Ishikawa (cell line): ENCODE measurements around the gene GAGE12E.
"Not testable (repeated sequence)": the region's sequence is repeated elsewhere in the genome, so short reads cannot be mapped to it uniquely, and the experiment has no call there.

Source experiments
- CREB1 ChIP-seq: IDR thresholded peaks from 2 replicates; pipeline ENCODE4 v1.6.1; 2012; ENCODE audit warnings: low read depth
- EGR1 ChIP-seq: IDR thresholded peaks from 2 replicates; pipeline ENCODE4 v1.6.1; 2012
- EP300 ChIP-seq: IDR thresholded peaks from 2 replicates; pipeline ENCODE4 v1.6.1; 2012; ENCODE audit warnings: borderline replicate concordance
- MAX ChIP-seq: IDR thresholded peaks from 2 replicates; pipeline ENCODE4 v1.6.1; 2012
- TAF1 ChIP-seq: IDR thresholded peaks from 2 replicates; pipeline ENCODE4 v1.6.1; 2012; ENCODE audit warnings: low read depth, mild to moderate bottlenecking
- YY1 ChIP-seq: IDR thresholded peaks from 2 replicates; pipeline ENCODE4 v1.6.1; 2012; ENCODE audit warnings: low read depth
- ZBTB7A ChIP-seq: IDR thresholded peaks from 2 replicates; pipeline ENCODE4 v1.6.1; 2012; ENCODE audit warnings: low read depth
- TF ChIP-seq, protein P1 (sequence below): IDR thresholded peaks from 2 replicates; pipeline ENCODE4 v1.6.1; 2012; ENCODE audit warnings: low read depth, mild to moderate bottlenecking
- TF ChIP-seq, protein P2 (sequence below): IDR thresholded peaks from 2 replicates; pipeline ENCODE4 v1.6.1; 2012

- not testable (repeated sequence) for TF ChIP-seq EGR1, MAX, CREB1, ZBTB7A, EP300, YY1, TAF1
- TF ChIP-seq, protein P1, sequence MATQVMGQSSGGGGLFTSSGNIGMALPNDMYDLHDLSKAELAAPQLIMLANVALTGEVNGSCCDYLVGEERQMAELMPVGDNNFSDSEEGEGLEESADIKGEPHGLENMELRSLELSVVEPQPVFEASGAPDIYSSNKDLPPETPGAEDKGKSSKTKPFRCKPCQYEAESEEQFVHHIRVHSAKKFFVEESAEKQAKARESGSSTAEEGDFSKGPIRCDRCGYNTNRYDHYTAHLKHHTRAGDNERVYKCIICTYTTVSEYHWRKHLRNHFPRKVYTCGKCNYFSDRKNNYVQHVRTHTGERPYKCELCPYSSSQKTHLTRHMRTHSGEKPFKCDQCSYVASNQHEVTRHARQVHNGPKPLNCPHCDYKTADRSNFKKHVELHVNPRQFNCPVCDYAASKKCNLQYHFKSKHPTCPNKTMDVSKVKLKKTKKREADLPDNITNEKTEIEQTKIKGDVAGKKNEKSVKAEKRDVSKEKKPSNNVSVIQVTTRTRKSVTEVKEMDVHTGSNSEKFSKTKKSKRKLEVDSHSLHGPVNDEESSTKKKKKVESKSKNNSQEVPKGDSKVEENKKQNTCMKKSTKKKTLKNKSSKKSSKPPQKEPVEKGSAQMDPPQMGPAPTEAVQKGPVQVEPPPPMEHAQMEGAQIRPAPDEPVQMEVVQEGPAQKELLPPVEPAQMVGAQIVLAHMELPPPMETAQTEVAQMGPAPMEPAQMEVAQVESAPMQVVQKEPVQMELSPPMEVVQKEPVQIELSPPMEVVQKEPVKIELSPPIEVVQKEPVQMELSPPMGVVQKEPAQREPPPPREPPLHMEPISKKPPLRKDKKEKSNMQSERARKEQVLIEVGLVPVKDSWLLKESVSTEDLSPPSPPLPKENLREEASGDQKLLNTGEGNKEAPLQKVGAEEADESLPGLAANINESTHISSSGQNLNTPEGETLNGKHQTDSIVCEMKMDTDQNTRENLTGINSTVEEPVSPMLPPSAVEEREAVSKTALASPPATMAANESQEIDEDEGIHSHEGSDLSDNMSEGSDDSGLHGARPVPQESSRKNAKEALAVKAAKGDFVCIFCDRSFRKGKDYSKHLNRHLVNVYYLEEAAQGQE, result not testable (repeated sequence)
- TF ChIP-seq, protein P2, sequence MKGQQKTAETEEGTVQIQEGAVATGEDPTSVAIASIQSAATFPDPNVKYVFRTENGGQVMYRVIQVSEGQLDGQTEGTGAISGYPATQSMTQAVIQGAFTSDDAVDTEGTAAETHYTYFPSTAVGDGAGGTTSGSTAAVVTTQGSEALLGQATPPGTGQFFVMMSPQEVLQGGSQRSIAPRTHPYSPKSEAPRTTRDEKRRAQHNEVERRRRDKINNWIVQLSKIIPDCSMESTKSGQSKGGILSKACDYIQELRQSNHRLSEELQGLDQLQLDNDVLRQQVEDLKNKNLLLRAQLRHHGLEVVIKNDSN, result not testable (repeated sequence)
Observed at GRCh38 chrX:49570100-49570499, 19.0 kb downstream of the GAGE12E start, which contains the start of gene GAGE12G.
